GM23248 (cell line): ENCODE measurements around the gene SPTB. TPM values are rescaled to one million over a fixed set of nuclear protein-coding genes. Genes with fewer than 3 reads are reported as not detected.

ENCODE experiments used
- DNase-seq: peaks from one replicate; pipeline ENCODE4 v3.0.0-alpha.2; 2015
- H2AFZ ChIP-seq: fragments of 200-600 bp; sonication (generic); 2 replicates; pipeline ENCODE4 v1.6.1; 2016; ENCODE audit warnings: antibody characterized with exemption
- H3F3A ChIP-seq: fragments of 200-600 bp; sonication (generic); 2 replicates; pipeline ENCODE4 v1.6.1; 2016; ENCODE audit warnings: mild to moderate bottlenecking, antibody characterized with exemption, mixed run types; ENCODE audit not compliant: insufficient read depth
- H3K27ac ChIP-seq: fragments of 200-600 bp; sonication (generic); 2 replicates; pipeline ENCODE4 v1.5.1; 2016; ENCODE audit warnings: mild to moderate bottlenecking
- H3K27me3 ChIP-seq: fragments of 200-600 bp; sonication (generic); replicated peaks from 2 replicates; pipeline ENCODE4 v1.6.1; 2016; ENCODE audit warnings: mild to moderate bottlenecking; ENCODE audit not compliant: insufficient read depth
- H3K36me3 ChIP-seq: fragments of 200-600 bp; sonication (generic); 2 replicates; pipeline ENCODE4 v1.6.1; 2016; ENCODE audit warnings: low read depth, mild to moderate bottlenecking
- H3K4me1 ChIP-seq: fragments of 200-600 bp; sonication (generic); 2 replicates; pipeline ENCODE4 v1.6.1; 2016; ENCODE audit warnings: mild to moderate bottlenecking; ENCODE audit not compliant: insufficient read depth
- H3K4me2 ChIP-seq: fragments of 200-600 bp; sonication (generic); one replicate; pipeline ENCODE4 v1.6.1; 2016; ENCODE audit warnings: mild to moderate bottlenecking; ENCODE audit not compliant: unreplicated experiment
- H3K4me3 ChIP-seq: fragments of 200-600 bp; sonication (generic); 2 replicates; pipeline ENCODE4 v1.5.1; 2016; ENCODE audit warnings: mild to moderate bottlenecking
- H3K79me2 ChIP-seq: fragments of 200-600 bp; sonication (generic); 2 replicates; pipeline ENCODE4 v1.6.1; 2016; ENCODE audit warnings: mild to moderate bottlenecking; ENCODE audit not compliant: insufficient read depth
- H3K9ac ChIP-seq: fragments of 200-600 bp; sonication (generic); 2 replicates; pipeline ENCODE4 v1.6.1; 2016; ENCODE audit warnings: mild to moderate bottlenecking
- H3K9me2 ChIP-seq: fragments of 200-600 bp; sonication (generic); 2 replicates; pipeline ENCODE4 v1.6.1; 2016; ENCODE audit warnings: mixed run types, mild to moderate bottlenecking, moderate library complexity; ENCODE audit not compliant: insufficient read depth
- H3K9me3 ChIP-seq: fragments of 200-600 bp; sonication (generic); one replicate; pipeline ENCODE4 v1.6.1; 2017; ENCODE audit warnings: low read depth
- H4K20me1 ChIP-seq: fragments of 200-600 bp; sonication (generic); 2 replicates; pipeline ENCODE4 v1.6.0; 2016; ENCODE audit not compliant: insufficient read depth
- EZH2 ChIP-seq: fragments of 200-600 bp; sonication (generic); IDR thresholded peaks from 2 replicates; pipeline ENCODE4 v1.6.1; 2018; ENCODE audit warnings: antibody characterized with exemption, mild to moderate bottlenecking; ENCODE audit not compliant: insufficient read depth, poor library complexity, severe bottlenecking
- EZH2phosphoT487 ChIP-seq: fragments of 200-600 bp; sonication (generic); IDR thresholded peaks from 2 replicates; pipeline ENCODE4 v1.6.1; 2018; ENCODE audit warnings: antibody characterized with exemption, moderate library complexity, mild to moderate bottlenecking, low read depth; ENCODE audit not compliant: insufficient read depth
- WGBS, 2 experiments: methylation state at CpG; one replicate each; pipeline ENCODE4 v1.1.6; 2015 to 2017; ENCODE audit warnings: low lambda C conversion rate in 2 of 2, low coverage in 1 of 2; ENCODE audit errors: missing lambda C conversion rate in 2 of 2; 5-methylcytosine and 5-hydroxymethylcytosine counted together
- in situ Hi-C: fragments of 300-500 bp; cut with MboI; formaldehyde crosslinking; loops from 2 replicates; pipeline ENCODE4 v1.15.0; 2020
- polyA plus RNA-seq: library from polyadenylated mRNA; unstranded; fragments of >200 nt; fragmentation: Nextera tagmentation; extraction: Ambion mirVana; gene quantifications from 2 replicates; pipeline ENCODE4 v1.2.1, GENCODE V29; 2016
- total RNA-seq: library from RNA; depleted of rRNA; stranded (reverse); fragments of >200 nt; shearing (Covaris generic); gene quantifications from 2 replicates; pipeline ENCODE4 v1.2.3, GENCODE V29; 2014

SPTB gene
- total and polyA plus RNA-seq, 2 experiments from 2014 or later: 0.06 to 0.11 TPM

DNA sequence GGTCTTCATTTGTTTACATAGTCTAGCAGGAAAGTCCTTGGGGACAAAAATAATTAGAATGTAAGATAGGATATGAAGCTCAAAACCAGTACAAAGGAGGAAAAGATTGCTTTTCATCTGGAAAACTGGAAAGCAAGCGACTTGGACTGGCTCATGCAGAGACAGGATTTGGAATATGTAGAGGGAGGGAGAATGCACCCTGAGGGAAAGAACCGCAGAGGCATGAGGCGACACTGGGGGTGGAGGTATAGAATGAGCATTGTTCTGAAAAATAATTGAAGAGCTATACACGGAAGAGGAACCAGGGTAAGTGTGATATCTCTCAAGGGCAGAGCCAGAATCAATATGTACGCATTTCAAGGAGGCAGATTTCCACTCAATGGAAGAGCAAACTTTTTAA lies 90.0 kb downstream of the SPTB start:
- peaks cover 3% of the 10 kb centered on the region; the same call in 1 of the 2 replicates for H3K4me1 ChIP-seq
- no peak overlapping the region for H2AFZ ChIP-seq
- H3K27ac ChIP-seq: no peak overlapping the region
- no peaks in the 10 kb centered on the region for H3K9me2 ChIP-seq
- H3K4me3 ChIP-seq: no peak overlapping the region
- in situ Hi-C loops: no loop called here
- H3K4me2 ChIP-seq: no peak overlapping the region
- no peaks in the 10 kb centered on the region for H3K27me3 ChIP-seq
- DNase-seq: no peak
- H4K20me1 ChIP-seq: no peaks in the 10 kb centered on the region
- H3K9me3 ChIP-seq: no peaks in the 10 kb centered on the region
- H3K9ac ChIP-seq: no peak overlapping the region
- no peak for TF ChIP-seq EZH2
- TF ChIP-seq EZH2phosphoT487: no peak
- no peaks in the 10 kb centered on the region for H3F3A ChIP-seq
- no peaks in the 10 kb centered on the region for H3K79me2 ChIP-seq
- WGBS, 2 experiments: 89 to 90% methylated on average over 5 of the region's 5 CpGs
- no peaks in the 10 kb centered on the region for H3K36me3 ChIP-seq

DNA sequence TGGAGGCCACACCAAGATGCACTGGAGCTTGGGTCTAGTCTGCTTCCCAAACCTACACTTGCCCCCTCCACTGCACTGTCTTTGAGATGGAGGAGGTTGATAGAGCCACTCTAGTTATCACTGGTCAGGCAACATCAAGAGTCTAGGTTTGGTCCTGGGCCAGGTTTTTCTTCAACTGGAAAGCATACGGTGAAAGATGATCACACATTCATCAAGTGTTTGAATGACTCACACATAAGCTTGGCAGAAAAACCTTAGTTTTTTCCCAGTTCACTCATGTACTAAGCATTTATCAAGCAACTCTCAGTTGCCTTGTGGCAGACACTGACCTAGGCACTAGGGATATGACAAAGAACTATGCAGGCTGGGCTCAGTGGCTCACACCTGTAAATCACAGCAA lies 91.0 kb downstream of the SPTB start:
- Histone ChIP-seq H3K9ac (no peak overlapping the region), H3K4me2 (no peak overlapping the region), H2AFZ (no peak overlapping the region), H3K36me3 (no peaks in the 10 kb centered on the region), H3K79me2 (no peaks in the 10 kb centered on the region), H3F3A (no peaks in the 10 kb centered on the region), H3K9me3 (no peaks in the 10 kb centered on the region), H3K27ac (no peak overlapping the region), H3K9me2 (no peaks in the 10 kb centered on the region), H3K27me3 (no peaks in the 10 kb centered on the region), H3K4me1 (peaks cover 3% of the 10 kb centered on the region; the same call in 1 of the 2 replicates), H4K20me1 (no peaks in the 10 kb centered on the region), H3K4me3 (no peak overlapping the region)
- DNase-seq: peak; percentile 94
- in situ Hi-C loops: no loop called here
- WGBS, 2 experiments: 0 to 12% methylated on average over 1 of the region's 1 CpG
- TF ChIP-seq EZH2: no peak
- no peak for TF ChIP-seq EZH2phosphoT487

DNA sequence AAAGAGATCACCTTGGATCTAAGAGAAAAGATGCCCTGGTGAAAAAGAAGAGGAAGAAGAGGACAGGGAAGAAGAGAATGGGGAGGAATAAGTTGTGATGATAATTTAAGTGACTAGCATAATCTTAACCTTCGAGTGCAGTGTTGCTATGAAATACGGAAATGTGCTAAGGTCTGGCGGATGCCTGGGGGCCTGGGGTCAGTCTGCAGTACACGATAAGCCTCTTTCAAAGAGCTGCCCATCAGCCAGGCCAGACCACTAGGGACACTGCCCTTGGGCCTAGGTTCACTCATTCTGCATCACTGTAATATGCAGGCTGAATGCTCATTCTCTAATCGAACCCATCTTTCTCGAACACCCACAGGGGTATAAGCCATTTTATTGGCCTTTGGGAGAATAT lies 92.1 kb downstream of the SPTB start:
- WGBS, 2 experiments: 92 to 96% methylated on average over 6 of the region's 6 CpGs
- no peak overlapping the region for H3K4me2 ChIP-seq
- H3K9me3 ChIP-seq: no peaks in the 10 kb centered on the region
- no peak overlapping the region for H3K4me3 ChIP-seq
- no peaks in the 10 kb centered on the region for H3K27me3 ChIP-seq
- no peak overlapping the region for H3K9ac ChIP-seq
- H2AFZ ChIP-seq: no peak overlapping the region
- H4K20me1 ChIP-seq: no peaks in the 10 kb centered on the region
- no peak for DNase-seq
- TF ChIP-seq EZH2phosphoT487 (no peak), EZH2 (no peak)
- H3K79me2 ChIP-seq: no peaks in the 10 kb centered on the region
- peaks cover 3% of the 10 kb centered on the region; the same call in 1 of the 2 replicates for H3K4me1 ChIP-seq
- in situ Hi-C loops: no loop called here
- H3K27ac ChIP-seq: no peak overlapping the region
- H3K36me3 ChIP-seq: no peaks in the 10 kb centered on the region
- H3F3A ChIP-seq: no peaks in the 10 kb centered on the region
- no peaks in the 10 kb centered on the region for H3K9me2 ChIP-seq

DNA sequence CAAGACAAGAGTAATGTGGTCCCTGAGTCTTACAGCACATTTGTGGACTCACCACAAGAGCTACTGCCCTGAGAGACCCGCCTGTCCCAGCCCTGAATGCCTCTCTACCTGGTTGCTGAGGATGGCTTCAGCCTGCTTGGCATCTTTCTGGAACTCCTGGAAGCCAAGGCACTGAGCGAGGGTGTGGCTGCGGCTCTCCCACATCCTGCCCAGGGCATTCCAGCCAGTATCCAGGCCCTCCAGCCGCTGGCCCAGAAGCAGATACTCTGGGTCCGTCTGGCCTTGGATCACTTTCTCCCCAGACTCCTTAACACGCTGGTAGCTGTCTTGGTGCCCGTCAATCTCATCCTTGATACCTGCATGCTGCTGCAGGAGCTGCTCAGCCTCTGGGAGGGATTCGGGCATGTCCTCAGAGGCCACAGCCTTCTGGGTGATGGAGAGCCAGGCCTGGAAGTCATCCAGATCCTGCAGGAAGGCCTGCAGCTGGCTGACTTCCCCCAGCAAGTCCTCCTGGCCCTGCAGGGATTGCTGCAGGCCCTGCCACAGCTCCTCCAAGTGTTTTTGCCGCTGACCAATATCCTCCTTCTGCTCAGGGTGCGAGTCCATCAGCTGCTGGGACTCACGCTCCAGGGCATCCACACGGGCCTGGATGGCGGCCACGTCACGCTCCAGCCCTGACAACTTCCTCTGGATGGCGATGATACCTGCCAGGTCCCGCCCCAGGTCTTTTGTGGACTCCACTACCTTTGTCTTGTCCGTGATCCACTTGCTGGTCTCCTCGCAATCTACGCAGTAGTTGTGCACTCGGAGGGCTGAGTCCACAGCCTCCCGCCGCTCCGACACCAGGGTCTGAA lies 93.2 kb downstream of the SPTB start:
- no peak overlapping the region for H3K9ac ChIP-seq
- no peaks in the 10 kb centered on the region for H3K79me2 ChIP-seq
- 90% methylated on average over 24 of the region's 24 CpGs for WGBS, 2 experiments
- no peaks in the 10 kb centered on the region for H3K36me3 ChIP-seq
- in situ Hi-C loops: no loop called here
- H3K4me3 ChIP-seq: no peak overlapping the region
- no peaks in the 10 kb centered on the region for H4K20me1 ChIP-seq
- no peaks in the 10 kb centered on the region for H3F3A ChIP-seq
- no peak overlapping the region for H3K27ac ChIP-seq
- H3K9me2 ChIP-seq: no peaks in the 10 kb centered on the region
- H3K4me2 ChIP-seq: no peak overlapping the region
- TF ChIP-seq EZH2phosphoT487 (no peak), EZH2 (no peak)
- peaks cover 3% of the 10 kb centered on the region; the same call in 1 of the 2 replicates for H3K4me1 ChIP-seq
- no peaks in the 10 kb centered on the region for H3K27me3 ChIP-seq
- H3K9me3 ChIP-seq: no peaks in the 10 kb centered on the region
- no peak overlapping the region for H2AFZ ChIP-seq
- DNase-seq: peak; percentile 16

DNA sequence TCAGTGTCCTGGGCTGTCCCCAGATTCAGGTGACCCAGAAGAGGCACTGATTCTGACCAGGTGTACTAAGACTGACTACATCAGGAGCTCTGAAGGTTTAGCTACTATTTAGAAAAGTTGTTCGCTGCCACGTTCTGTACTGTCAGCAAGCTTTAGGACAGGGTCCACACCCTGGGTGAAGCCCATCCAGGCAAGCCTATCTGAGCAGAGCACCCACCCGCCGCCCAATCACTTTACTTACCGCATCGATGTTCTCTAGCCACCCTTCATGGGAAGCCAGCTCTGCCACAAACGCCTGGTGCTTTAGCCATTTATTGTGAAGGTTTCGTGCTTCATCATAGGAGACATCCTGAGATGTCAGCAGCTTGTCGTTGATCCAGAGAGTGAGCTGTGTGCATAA lies 95.7 kb downstream of the SPTB start:
- 85 to 86% methylated on average over 9 of the region's 9 CpGs for WGBS, 2 experiments
- in situ Hi-C loops: no loop called here
- TF ChIP-seq EZH2phosphoT487: no peak
- no peak for TF ChIP-seq EZH2
- no peaks in the 10 kb centered on the region for H3K27me3 ChIP-seq
- no peak overlapping the region for H3K4me3 ChIP-seq
- peaks cover 3% of the 10 kb centered on the region; the same call in 1 of the 2 replicates for H3K4me1 ChIP-seq
- DNase-seq: no peak
- H3K79me2 ChIP-seq: no peaks in the 10 kb centered on the region
- H3K9me3 ChIP-seq: no peaks in the 10 kb centered on the region
- no peaks in the 10 kb centered on the region for H4K20me1 ChIP-seq
- no peak overlapping the region for H2AFZ ChIP-seq
- no peak overlapping the region for H3K27ac ChIP-seq
- no peak overlapping the region for H3K4me2 ChIP-seq
- H3K36me3 ChIP-seq: no peaks in the 10 kb centered on the region
- no peaks in the 10 kb centered on the region for H3F3A ChIP-seq
- H3K9me2 ChIP-seq: no peaks in the 10 kb centered on the region
- no peak overlapping the region for H3K9ac ChIP-seq
